COLO829 (cell line): ENCODE measurements around the gene STING1.
"Not testable (repeated sequence)": the region's sequence is repeated elsewhere in the genome, so short reads cannot be mapped to it uniquely, and the experiment has no call there.

Experiments used
- DNase-seq: peaks from one replicate; pipeline ENCODE4 v3.0.0; 2012; ENCODE audit warnings: low spot score

The STING1 gene

GRCh38 chr5:139503036-139503817, 20.7 kb upstream of the STING1 start:
- DNase-seq, result not testable (repeated sequence)

- DNase-seq, result no peak
These were observed 18.8 kb upstream of the STING1 start for GRCh38 chr5:139501381-139501780.

GRCh38 chr5:139495638-139496435, 13.3 kb upstream of the STING1 start:
- DNase-seq, result no peak

- no peak for DNase-seq
These were observed 12.3 kb upstream of the STING1 start for GRCh38 chr5:139494832-139495231.

GRCh38 chr5:139494256-139494655, 11.7 kb upstream of the STING1 start:
- DNase-seq, result no peak

GRCh38 chr5:139492700-139493192, 10.2 kb upstream of the STING1 start:
- DNase-seq, result no peak

- DNase-seq, result no peak
These were observed 5.7 kb upstream of the STING1 start for GRCh38 chr5:139488260-139488659.

GRCh38 chr5:139486201-139486600, 3.6 kb upstream of the STING1 start:
- no peak for DNase-seq

- DNase-seq, result not testable (repeated sequence)
These were observed 291 bp upstream of the STING1 start for GRCh38 chr5:139482890-139483208.

GRCh38 chr5:139481580-139482049, 943 bp downstream of the STING1 start:
- DNase-seq, result no peak

GRCh38 chr5:139481122-139481533, 1.4 kb downstream of the STING1 start:
- DNase-seq, result no peak

GRCh38 chr5:139479729-139480128, 2.8 kb downstream of the STING1 start:
- not testable (repeated sequence) for DNase-seq

- not testable (repeated sequence) for DNase-seq
These were observed 3.7 kb downstream of the STING1 start for GRCh38 chr5:139478657-139479423.

GRCh38 chr5:139475865-139476617, 6.5 kb downstream of the STING1 start:
- DNase-seq, result no peak

- DNase-seq, result no peak
These were observed 7.4 kb downstream of the STING1 start for GRCh38 chr5:139474890-139475791.

GRCh38 chr5:139473565-139473964, 9.0 kb downstream of the STING1 start:
- no peak for DNase-seq

- DNase-seq, result no peak
These were observed 9.5 kb downstream of the STING1 start for GRCh38 chr5:139473105-139473504.

GRCh38 chr5:139472386-139473030, 10.1 kb downstream of the STING1 start:
- no peak for DNase-seq

GRCh38 chr5:139470821-139471300, 11.7 kb downstream of the STING1 start, which contains the start of gene SMIM33:
Gene SMIM33 (plus strand): TSS chr5:139471004. CDS start chr5:139471122, 118 bp downstream.
- DNase-seq, result no peak
